Mesothelial cell of epicardium (in vitro differentiated cells): ENCODE results near the gene SLC36A3. TPM values are rescaled to one million over a fixed set of nuclear protein-coding genes. Genes with fewer than 3 reads are reported as not detected.
"Not testable (repeated sequence)": the region's sequence is repeated elsewhere in the genome, so short reads cannot be mapped to it uniquely, and the experiment has no call there.

Experiments
- DNase-seq, 2 experiments: peaks; one replicate each; pipeline ENCODE4 v3.0.0; 2021; ENCODE audit warnings: low spot score in 2 of 2; ENCODE audit not compliant: unreplicated experiment in 2 of 2
- H3K27ac Mint-ChIP-seq: 2 replicates; pipeline ENCODE4 v1.8.0; 2021; ENCODE audit warnings: mixed read lengths
- H3K27me3 Mint-ChIP-seq: 2 replicates; pipeline ENCODE4 v1.8.0; 2021; ENCODE audit warnings: low read depth, mixed read lengths
- H3K36me3 Mint-ChIP-seq: 2 replicates; pipeline ENCODE4 v1.8.0; 2021; ENCODE audit warnings: mixed read lengths
- H3K4me1 Mint-ChIP-seq: 2 replicates; pipeline ENCODE4 v1.8.0; 2021; ENCODE audit warnings: mixed read lengths
- H3K4me3 Mint-ChIP-seq: 2 replicates; pipeline ENCODE4 v1.8.0; 2021; ENCODE audit warnings: mild to moderate bottlenecking, moderate library complexity, mixed read lengths
- H3K9me3 Mint-ChIP-seq: 2 replicates; pipeline ENCODE4 v1.8.0; 2021; ENCODE audit warnings: mixed read lengths
- CTCF ChIP-seq: fragments of 200-600 bp; sonication (generic); IDR thresholded peaks from one replicate; pipeline ENCODE4 v1.5.0; 2021; ENCODE audit warnings: antibody characterized with exemption; ENCODE audit not compliant: unreplicated experiment
- total RNA-seq: library from RNA; stranded (reverse); gene quantifications from 3 replicates; pipeline ENCODE4 v1.2.1, GENCODE V29; 2021

SLC36A3 gene
- total RNA-seq, 1 donor from 2014 or later: not detected

DNA sequence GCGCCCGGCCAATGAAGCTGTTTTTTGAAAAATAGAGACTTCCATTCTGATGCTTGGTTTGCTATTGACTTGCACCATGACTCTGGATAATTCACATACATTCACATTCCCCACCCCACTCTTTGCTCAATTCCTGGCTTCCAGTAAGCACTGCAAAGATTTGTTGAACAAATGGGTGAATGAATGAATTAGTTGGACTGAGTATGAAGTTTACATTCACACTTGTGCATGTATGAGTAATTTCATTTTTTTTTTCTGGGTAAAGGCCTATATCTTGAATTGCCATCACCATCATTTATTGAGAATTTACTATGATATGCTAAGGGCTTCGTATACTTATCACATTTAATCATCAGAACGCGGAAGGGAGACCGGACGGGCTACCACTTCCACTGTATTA is 65.9 kb downstream of the SLC36A3 start:
- Mint-ChIP-seq H3K27ac (no peak overlapping the region), H3K36me3 (no peaks in the 10 kb centered on the region), H3K4me3 (no peak overlapping the region), H3K9me3 (peaks cover 3% of the 10 kb centered on the region), H3K27me3 (no peaks in the 10 kb centered on the region), H3K4me1 (peaks cover 17% of the 10 kb centered on the region)
- TF ChIP-seq CTCF: no peak
- no peak for DNase-seq

DNA sequence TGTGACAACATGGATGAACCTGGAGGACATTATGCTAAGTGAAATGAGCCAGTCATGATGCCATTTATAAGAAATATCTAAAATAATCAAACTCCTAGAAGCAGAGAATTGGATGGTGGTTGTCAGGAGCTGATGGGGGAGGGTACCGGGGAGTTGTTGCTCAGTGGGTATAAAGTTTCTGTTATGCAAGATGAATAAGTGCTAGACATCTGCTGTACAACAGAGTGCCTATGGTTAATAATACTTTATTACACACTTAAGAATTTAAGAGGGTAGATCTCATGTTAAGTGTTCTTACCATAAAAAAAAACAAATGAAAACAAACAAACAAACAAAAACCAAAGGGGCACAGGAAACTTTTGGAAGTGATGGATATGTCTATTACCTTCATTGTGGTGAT is 66.7 kb downstream of the SLC36A3 start:
- TF ChIP-seq CTCF: no peak
- Mint-ChIP-seq H3K36me3 (no peaks in the 10 kb centered on the region), H3K4me1 (peaks cover 17% of the 10 kb centered on the region), H3K9me3 (peaks cover 3% of the 10 kb centered on the region), H3K27me3 (no peaks in the 10 kb centered on the region), H3K4me3 (no peak overlapping the region), H3K27ac (no peak overlapping the region)
- DNase-seq: no peak

GRCh38 chr5:151235239-151235571 is 68.4 kb downstream of the SLC36A3 start:
- H3K9me3 Mint-ChIP-seq, H3K27ac Mint-ChIP-seq, H3K36me3 Mint-ChIP-seq, H3K27me3 Mint-ChIP-seq, H3K4me3 Mint-ChIP-seq, DNase-seq: not testable (repeated sequence)
- peaks cover 12% of the 10 kb centered on the region for H3K4me1 Mint-ChIP-seq

GRCh38 chr5:151234476-151235238 is 68.9 kb downstream of the SLC36A3 start:
- DNase-seq: peak in 1 of 2 experiments; percentile 39
- H3K9me3 Mint-ChIP-seq: no peaks in the 10 kb centered on the region
- no peaks in the 10 kb centered on the region for H3K27me3 Mint-ChIP-seq
- no peak overlapping the region for H3K27ac Mint-ChIP-seq
- H3K4me1 Mint-ChIP-seq: peaks cover 15% of the 10 kb centered on the region
- H3K4me3 Mint-ChIP-seq: no peak overlapping the region
- no peaks in the 10 kb centered on the region for H3K36me3 Mint-ChIP-seq
- TF ChIP-seq CTCF: no peak

DNA sequence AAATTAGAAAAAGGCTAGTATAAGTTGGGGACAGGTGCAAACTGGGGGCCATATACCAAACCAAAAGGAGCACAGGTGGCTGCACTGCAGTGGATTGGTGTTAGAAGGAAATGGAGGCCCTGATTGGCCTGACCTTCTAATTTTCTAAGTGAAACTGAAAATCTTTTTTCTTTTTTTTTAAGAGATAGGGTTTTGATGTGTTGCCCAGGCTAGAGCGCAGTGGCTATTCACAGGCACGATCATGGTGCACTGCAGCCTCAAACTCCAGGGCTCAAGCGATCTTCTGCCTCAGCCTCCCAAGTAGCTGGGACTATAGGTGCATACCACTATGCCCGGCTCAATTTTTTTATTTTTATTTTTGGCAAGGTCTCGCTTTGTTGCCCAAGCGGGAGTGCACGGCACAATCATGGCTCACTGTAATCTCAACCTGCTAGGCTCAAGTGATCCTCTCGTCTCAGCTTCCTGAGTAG is 69.9 kb downstream of the SLC36A3 start:
- Mint-ChIP-seq H3K27ac (no peak overlapping the region), H3K36me3 (no peaks in the 10 kb centered on the region), H3K27me3 (no peaks in the 10 kb centered on the region), H3K4me1 (peaks cover 15% of the 10 kb centered on the region), H3K4me3 (no peak overlapping the region), H3K9me3 (no peaks in the 10 kb centered on the region)
- TF ChIP-seq CTCF: no peak
- no peak for DNase-seq

GRCh38 chr5:151231359-151231758 is 72.2 kb downstream of the SLC36A3 start:
- no peaks in the 10 kb centered on the region for H3K9me3 Mint-ChIP-seq
- no peak for TF ChIP-seq CTCF
- H3K4me3 Mint-ChIP-seq: no peak overlapping the region
- H3K4me1 Mint-ChIP-seq: peaks cover 10% of the 10 kb centered on the region
- DNase-seq: no peak
- no peak overlapping the region for H3K27ac Mint-ChIP-seq
- no peaks in the 10 kb centered on the region for H3K27me3 Mint-ChIP-seq
- H3K36me3 Mint-ChIP-seq: no peaks in the 10 kb centered on the region
